ENCODE results near the gene VSTM2L.
A peak's percentile ranks its signal among the peaks of the same experiment; 100 is the strongest.

The VSTM2L gene

GRCh38 chr20:37899105-37900045, 3.6 kb upstream of the VSTM2L start:
- DNase-seq (ENCODE audit: low read depth in 2 of 2), result no peak

GRCh38 chr20:37901240-37901639, 1.7 kb upstream of the VSTM2L start:
- DNase-seq (ENCODE audit: low read depth in 2 of 2), result no peak

- no peak for DNase-seq (ENCODE audit: low read depth in 2 of 2)
These were observed 1.0 kb upstream of the VSTM2L start for GRCh38 chr20:37901654-37902503.

- DNase-seq (ENCODE audit: low read depth in 2 of 2), result peak in 1 of 2 donors; percentile 8
These were observed 535 bp downstream of the VSTM2L start for GRCh38 chr20:37903317-37904007.

GRCh38 chr20:37904008-37904642, 1.2 kb downstream of the VSTM2L start:
- no peak for DNase-seq (ENCODE audit: low read depth in 2 of 2)

GRCh38 chr20:37904845-37905373, 2.0 kb downstream of the VSTM2L start:
- DNase-seq (ENCODE audit: low read depth in 2 of 2), result no peak

GRCh38 chr20:37905671-37906613, 3.0 kb downstream of the VSTM2L start:
- DNase-seq (ENCODE audit: low read depth in 2 of 2), result no peak

- DNase-seq (ENCODE audit: low read depth in 2 of 2), result no peak
These were observed 4.4 kb downstream of the VSTM2L start for GRCh38 chr20:37907330-37907676.

GRCh38 chr20:37907677-37908401, 4.9 kb downstream of the VSTM2L start:
- DNase-seq (ENCODE audit: low read depth in 2 of 2), result no peak

GRCh38 chr20:37911261-37911660, 8.3 kb downstream of the VSTM2L start:
- DNase-seq (ENCODE audit: low read depth in 2 of 2), result no peak

GRCh38 chr20:37911838-37912281, 8.9 kb downstream of the VSTM2L start:
- DNase-seq (ENCODE audit: low read depth in 2 of 2), result no peak

- no peak for DNase-seq (ENCODE audit: low read depth in 2 of 2)
These were observed 9.9 kb downstream of the VSTM2L start for GRCh38 chr20:37912874-37913273.

GRCh38 chr20:37913567-37914366, 10.8 kb downstream of the VSTM2L start:
- DNase-seq (ENCODE audit: low read depth in 2 of 2), result no peak

GRCh38 chr20:37914367-37914671, 11.4 kb downstream of the VSTM2L start:
- DNase-seq (ENCODE audit: low read depth in 2 of 2), result no peak

- DNase-seq (ENCODE audit: low read depth in 2 of 2), result no peak
These were observed 11.9 kb downstream of the VSTM2L start for GRCh38 chr20:37914672-37915433.

GRCh38 chr20:37915434-37915787, 12.5 kb downstream of the VSTM2L start:
- no peak for DNase-seq (ENCODE audit: low read depth in 2 of 2)

- no peak for DNase-seq (ENCODE audit: low read depth in 2 of 2)
These were observed 13.1 kb downstream of the VSTM2L start for GRCh38 chr20:37915800-37916570.

Measured in stimulated activated CD8-positive, alpha-beta memory T cell treated with anti-CD3 and anti-CD28 coated beads, Interleukin-2, amount 100 ng/mL, for 48 hours (primary cell).